Natural killer cell (primary cell): ENCODE results near the gene RBM6. TPM values are rescaled to one million over a fixed set of nuclear protein-coding genes. Genes with fewer than 3 reads are reported as not detected.

Experiments used
- ATAC-seq, 3 donors: fragments of 150-1000 bp in 2 of 3; fragments of 200-7000 bp in 1 of 3; cut with Tn5 transposase; 1 replicate in 1 of 3; 2 replicates in 2 of 3; pipeline ENCODE4 v1.10.0; 2021; ENCODE audit warnings: mild to moderate bottlenecking in 2 of 3, moderate library complexity in 2 of 3
- DNase-seq, 2 donors: peaks; one replicate each; pipeline versions ENCODE4 v3.0.0 to v3.0.0-alpha.2; 2013 to 2021; ENCODE audit warnings: mixed read lengths in 1 of 2
- H3K27ac ChIP-seq: one replicate; pipeline ENCODE4 v1.5.1; 2013; ENCODE audit warnings: mild to moderate bottlenecking, low read length
- H3K27me3 ChIP-seq: one replicate; pipeline ENCODE4 v1.6.1; 2013; ENCODE audit warnings: low read length; ENCODE audit not compliant: control insufficient read depth, insufficient read depth
- H3K36me3 ChIP-seq: one replicate; pipeline ENCODE4 v1.6.1; 2013; ENCODE audit warnings: low read length; ENCODE audit not compliant: control insufficient read depth, insufficient read depth
- H3K4me1 ChIP-seq: one replicate; pipeline ENCODE4 v1.6.1; 2013; ENCODE audit warnings: low read length; ENCODE audit not compliant: control insufficient read depth, insufficient read depth
- H3K4me3 ChIP-seq: one replicate; pipeline ENCODE4 v1.5.1; 2013; ENCODE audit warnings: low read length
- H3K9me3 ChIP-seq: one replicate; pipeline ENCODE4 v1.6.1; 2013; ENCODE audit warnings: low read length; ENCODE audit not compliant: control insufficient read depth, insufficient read depth
- H3K27ac Mint-ChIP-seq, 2 donors: one replicate each; pipeline ENCODE4 v1.8.0; 2022; ENCODE audit warnings: mild to moderate bottlenecking in 2 of 2, mixed read lengths in 2 of 2, moderate library complexity in 1 of 2
- H3K27me3 Mint-ChIP-seq, 2 donors: one replicate each; pipeline ENCODE4 v1.8.0; 2022; ENCODE audit warnings: low read depth in 2 of 2, mixed read lengths in 2 of 2
- H3K36me3 Mint-ChIP-seq: one replicate; pipeline ENCODE4 v1.8.0; 2022; ENCODE audit warnings: mixed read lengths
- H3K4me1 Mint-ChIP-seq, 2 donors: one replicate each; pipeline ENCODE4 v1.8.0; 2022; ENCODE audit warnings: mixed read lengths in 2 of 2
- H3K4me3 Mint-ChIP-seq: one replicate; pipeline ENCODE4 v1.8.0; 2022; ENCODE audit warnings: mild to moderate bottlenecking, moderate library complexity, mixed read lengths
- H3K9me3 Mint-ChIP-seq, 2 donors: one replicate each; pipeline ENCODE4 v1.8.0; 2022; ENCODE audit warnings: mixed read lengths in 2 of 2
- WGBS: methylation state at CpG from one replicate; pipeline ENCODE4 v1.1.7; 2013; ENCODE audit warnings: missing lambda C conversion rate; ENCODE audit not compliant: insufficient coverage; 5-methylcytosine and 5-hydroxymethylcytosine counted together
- intact Hi-C: fragments of 100-400 bp; cut with micrococcal nuclease; formaldehyde crosslinking; loops from one replicate; pipeline ENCODE4 v1.14.2; 2022
- total RNA-seq, 4 donors: library from RNA; stranded (reverse); fragments of 120-200 nt in 1 of 4; gene quantifications; one replicate each; pipeline versions ENCODE4 v1.2.3 to v1.2.4, GENCODE V29; 2013 to 2022
- TF ChIP-seq, protein P1 (sequence below): fragments of 200-600 bp; IDR thresholded peaks from one replicate; pipeline ENCODE4 v1.8.0; 2022; ENCODE audit warnings: antibody characterized with exemption

The RBM6 gene
- total RNA-seq, 3 donors from 2014 or later (not counting 1 experiment from before 2014, with no cell fraction given) = 155 to 193 (median 157) TPM

DNA sequence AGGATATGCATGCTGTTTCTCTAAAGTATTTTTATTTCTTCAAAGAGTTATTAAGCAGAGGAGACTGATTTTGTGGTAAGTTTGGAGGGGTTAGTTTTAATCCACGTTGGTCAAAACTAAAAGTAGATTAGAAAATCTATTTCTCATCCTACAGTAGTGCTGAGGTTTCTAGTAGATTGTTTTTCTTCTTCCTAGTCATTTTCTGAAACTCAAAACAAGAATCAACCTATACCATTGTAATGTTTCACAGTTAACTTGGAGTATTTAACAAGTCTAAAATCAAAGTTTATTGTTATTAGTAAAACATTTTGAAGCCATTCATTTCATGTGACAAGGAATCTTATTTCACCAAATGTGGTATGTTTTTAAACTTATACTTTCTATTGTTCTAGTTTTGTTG, 57.9 kb downstream of the RBM6 start:
- Mint-ChIP-seq H3K27me3 (no peaks in the 10 kb centered on the region), H3K36me3 (peaks cover 7% of the 10 kb centered on the region), H3K27ac (peak overlapping the region in 1 of 2 donors; percentile 35), H3K4me1 (peaks cover 8% of the 10 kb centered on the region in 2 donors), H3K4me3 (no peak overlapping the region), H3K9me3 (no peaks in the 10 kb centered on the region)
- DNase-seq (no peak), ATAC-seq (no peak)
- no CpG with 5 or more reads among the region's 1 CpG for WGBS
- H3K27me3 ChIP-seq = no peaks in the 10 kb centered on the region
- intact Hi-C loops = no loop called here
- H3K36me3 ChIP-seq = peaks cover 30% of the 10 kb centered on the region
- TF ChIP-seq, protein P1, sequence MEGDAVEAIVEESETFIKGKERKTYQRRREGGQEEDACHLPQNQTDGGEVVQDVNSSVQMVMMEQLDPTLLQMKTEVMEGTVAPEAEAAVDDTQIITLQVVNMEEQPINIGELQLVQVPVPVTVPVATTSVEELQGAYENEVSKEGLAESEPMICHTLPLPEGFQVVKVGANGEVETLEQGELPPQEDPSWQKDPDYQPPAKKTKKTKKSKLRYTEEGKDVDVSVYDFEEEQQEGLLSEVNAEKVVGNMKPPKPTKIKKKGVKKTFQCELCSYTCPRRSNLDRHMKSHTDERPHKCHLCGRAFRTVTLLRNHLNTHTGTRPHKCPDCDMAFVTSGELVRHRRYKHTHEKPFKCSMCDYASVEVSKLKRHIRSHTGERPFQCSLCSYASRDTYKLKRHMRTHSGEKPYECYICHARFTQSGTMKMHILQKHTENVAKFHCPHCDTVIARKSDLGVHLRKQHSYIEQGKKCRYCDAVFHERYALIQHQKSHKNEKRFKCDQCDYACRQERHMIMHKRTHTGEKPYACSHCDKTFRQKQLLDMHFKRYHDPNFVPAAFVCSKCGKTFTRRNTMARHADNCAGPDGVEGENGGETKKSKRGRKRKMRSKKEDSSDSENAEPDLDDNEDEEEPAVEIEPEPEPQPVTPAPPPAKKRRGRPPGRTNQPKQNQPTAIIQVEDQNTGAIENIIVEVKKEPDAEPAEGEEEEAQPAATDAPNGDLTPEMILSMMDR = no peak
- no peak overlapping the region for H3K4me3 ChIP-seq
- H3K9me3 ChIP-seq = no peaks in the 10 kb centered on the region
- no peak overlapping the region for H3K27ac ChIP-seq
- no peaks in the 10 kb centered on the region for H3K4me1 ChIP-seq

DNA sequence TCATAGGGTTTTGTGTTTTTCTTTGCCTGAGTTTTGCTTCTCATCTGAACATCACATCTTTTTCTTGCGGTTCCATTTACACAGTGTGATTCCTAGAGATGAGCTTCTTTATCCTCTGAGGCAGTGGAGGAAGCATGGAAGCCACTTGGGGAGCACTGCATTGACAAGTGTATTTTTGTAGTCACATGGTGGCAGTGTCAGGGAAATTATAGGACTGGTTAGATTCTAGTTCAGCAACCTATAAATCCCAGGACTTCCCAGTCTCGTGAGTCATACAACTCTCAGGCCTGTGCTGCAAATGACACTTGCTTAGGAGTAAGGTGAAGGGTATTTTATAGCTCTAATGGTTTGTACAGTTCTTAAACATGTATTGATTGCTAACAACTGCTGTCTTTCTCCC, 58.4 kb downstream of the RBM6 start:
- DNase-seq = no peak
- no peak overlapping the region for H3K4me3 ChIP-seq
- H3K27me3 ChIP-seq = no peaks in the 10 kb centered on the region
- TF ChIP-seq, protein P1 = no peak
- Mint-ChIP-seq H3K27ac (peak overlapping the region in 1 of 2 donors; percentile 20), H3K36me3 (peaks cover 7% of the 10 kb centered on the region), H3K9me3 (no peaks in the 10 kb centered on the region), H3K4me1 (peaks cover 5 to 8% of the 10 kb centered on the region in 2 donors), H3K4me3 (no peak overlapping the region), H3K27me3 (no peaks in the 10 kb centered on the region)
- H3K27ac ChIP-seq = no peak overlapping the region
- intact Hi-C loops = no loop called here
- WGBS = 88% methylated on average over 2 of the region's 2 CpGs
- no peaks in the 10 kb centered on the region for H3K9me3 ChIP-seq
- peaks cover 30% of the 10 kb centered on the region for H3K36me3 ChIP-seq
- no peaks in the 10 kb centered on the region for H3K4me1 ChIP-seq
- ATAC-seq = no peak

DNA sequence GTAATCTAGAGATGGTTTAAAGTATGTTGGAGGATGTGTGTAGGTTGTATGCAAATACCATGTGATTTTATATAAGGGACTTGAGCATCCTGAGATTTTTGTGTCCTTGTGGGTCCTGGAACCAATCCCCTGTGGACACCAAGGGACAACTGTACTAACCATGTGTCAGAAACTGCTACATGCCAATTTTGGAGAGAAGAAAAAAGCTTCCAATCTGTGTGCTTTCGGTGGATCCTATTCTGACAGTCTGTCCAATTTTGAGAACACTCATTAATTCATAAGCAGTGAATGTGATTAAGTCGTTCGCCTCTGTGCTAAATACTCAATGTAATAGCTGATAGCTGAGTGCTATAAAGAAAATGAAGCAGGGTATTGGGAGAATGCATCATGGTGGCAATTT, 61.6 kb downstream of the RBM6 start:
- no peaks in the 10 kb centered on the region for H3K4me1 ChIP-seq
- no peaks in the 10 kb centered on the region for H3K9me3 ChIP-seq
- H3K36me3 ChIP-seq = peaks cover 24% of the 10 kb centered on the region
- DNase-seq = no peak
- no peak for ATAC-seq
- TF ChIP-seq, protein P1 = no peak
- no peak overlapping the region for H3K4me3 ChIP-seq
- Mint-ChIP-seq H3K27ac (no peak overlapping the region), H3K9me3 (no peaks in the 10 kb centered on the region), H3K36me3 (peaks cover 7% of the 10 kb centered on the region), H3K4me1 (peaks cover 13 to 14% of the 10 kb centered on the region in 2 donors), H3K27me3 (no peaks in the 10 kb centered on the region), H3K4me3 (no peak overlapping the region)
- H3K27me3 ChIP-seq = no peaks in the 10 kb centered on the region
- intact Hi-C loops = no loop called here
- no peak overlapping the region for H3K27ac ChIP-seq
- WGBS = 100% methylated on average over 3 of the region's 3 CpGs

DNA sequence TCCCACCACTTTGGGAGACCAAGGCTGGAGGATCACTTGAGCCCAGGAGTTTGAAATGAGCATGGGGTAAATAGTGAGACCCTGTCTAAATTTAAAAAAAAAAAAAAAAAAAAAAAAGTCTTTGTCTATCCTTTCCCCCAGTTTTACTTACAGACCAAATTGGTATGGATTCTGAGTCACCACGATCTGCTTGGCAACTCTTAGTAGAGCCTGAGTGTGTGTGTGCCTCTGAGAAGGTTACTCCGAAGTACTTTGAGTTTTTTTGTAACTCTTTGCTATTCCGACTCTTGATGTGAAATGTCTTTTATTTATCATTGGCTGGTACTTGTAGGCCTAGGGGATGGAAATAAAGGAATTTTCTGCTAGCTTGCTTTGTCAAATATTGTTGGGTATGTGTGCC, 63.3 kb downstream of the RBM6 start:
- Histone ChIP-seq H3K27me3 (no peaks in the 10 kb centered on the region), H3K36me3 (peaks cover 22% of the 10 kb centered on the region), H3K27ac (no peak overlapping the region), H3K4me3 (no peak overlapping the region), H3K4me1 (no peaks in the 10 kb centered on the region), H3K9me3 (no peaks in the 10 kb centered on the region)
- peaks cover 7% of the 10 kb centered on the region for H3K36me3 Mint-ChIP-seq
- no peak for ATAC-seq
- WGBS = 100% methylated on average over 3 of the region's 3 CpGs
- TF ChIP-seq, protein P1 = no peak
- peaks cover 5 to 14% of the 10 kb centered on the region in 2 donors for H3K4me1 Mint-ChIP-seq
- H3K27me3 Mint-ChIP-seq = no peaks in the 10 kb centered on the region
- H3K27ac Mint-ChIP-seq = no peak overlapping the region
- no peak for DNase-seq
- H3K9me3 Mint-ChIP-seq = no peaks in the 10 kb centered on the region
- H3K4me3 Mint-ChIP-seq = no peak overlapping the region
- intact Hi-C loops = no loop called here
